Loucy (cell line): ENCODE measurements around the gene CDK13.

Source experiments
- CTCF ChIP-seq: fragments of 200-600 bp; sonication (generic); conservative IDR thresholded peaks from 2 replicates; pipeline ENCODE4 v1.5.1; 2014; ENCODE audit warnings: mild to moderate bottlenecking, antibody characterized with exemption, low read length
- EZH2phosphoT487 ChIP-seq: fragments of 200-600 bp; IDR thresholded peaks from 2 replicates; pipeline ENCODE4 v1.6.1; 2018; ENCODE audit warnings: antibody characterized with exemption, mild to moderate bottlenecking, moderate library complexity, borderline replicate concordance

- TF ChIP-seq CTCF: no peak
- no peak for TF ChIP-seq EZH2phosphoT487
Observed at GRCh38 chr7:40072268-40072667, 122.2 kb downstream of the CDK13 start.
